ENCODE measurements around the gene RLIM.

DNA sequence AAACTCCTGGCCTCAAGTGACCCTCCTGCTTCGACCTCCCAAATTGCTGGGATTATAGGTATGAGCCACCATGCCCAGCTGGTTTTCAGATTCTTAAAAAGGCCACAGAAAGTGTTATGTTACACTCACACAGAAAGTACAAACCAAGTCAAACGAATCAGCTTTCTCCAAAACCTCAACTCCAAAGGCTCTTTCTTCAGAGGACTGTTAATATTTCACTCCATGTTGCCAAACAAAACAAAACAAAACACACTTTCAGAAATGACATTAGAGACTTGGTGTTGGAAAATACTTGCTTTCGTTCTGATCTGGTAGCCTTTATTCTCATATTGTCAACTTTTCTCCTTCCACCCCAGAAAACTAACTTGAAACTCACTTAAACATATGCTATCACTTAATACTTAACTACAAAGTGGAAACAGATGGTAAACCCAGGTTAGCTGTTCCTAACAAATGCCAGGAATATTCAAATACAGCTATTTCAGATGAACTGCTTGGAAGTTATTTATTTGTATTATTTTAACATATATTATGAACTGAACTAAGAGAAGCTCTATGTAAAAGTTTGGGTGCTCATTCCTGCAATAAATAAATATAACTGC, 34.7 kb downstream of the RLIM start:
- TF ChIP-seq, protein P1, sequence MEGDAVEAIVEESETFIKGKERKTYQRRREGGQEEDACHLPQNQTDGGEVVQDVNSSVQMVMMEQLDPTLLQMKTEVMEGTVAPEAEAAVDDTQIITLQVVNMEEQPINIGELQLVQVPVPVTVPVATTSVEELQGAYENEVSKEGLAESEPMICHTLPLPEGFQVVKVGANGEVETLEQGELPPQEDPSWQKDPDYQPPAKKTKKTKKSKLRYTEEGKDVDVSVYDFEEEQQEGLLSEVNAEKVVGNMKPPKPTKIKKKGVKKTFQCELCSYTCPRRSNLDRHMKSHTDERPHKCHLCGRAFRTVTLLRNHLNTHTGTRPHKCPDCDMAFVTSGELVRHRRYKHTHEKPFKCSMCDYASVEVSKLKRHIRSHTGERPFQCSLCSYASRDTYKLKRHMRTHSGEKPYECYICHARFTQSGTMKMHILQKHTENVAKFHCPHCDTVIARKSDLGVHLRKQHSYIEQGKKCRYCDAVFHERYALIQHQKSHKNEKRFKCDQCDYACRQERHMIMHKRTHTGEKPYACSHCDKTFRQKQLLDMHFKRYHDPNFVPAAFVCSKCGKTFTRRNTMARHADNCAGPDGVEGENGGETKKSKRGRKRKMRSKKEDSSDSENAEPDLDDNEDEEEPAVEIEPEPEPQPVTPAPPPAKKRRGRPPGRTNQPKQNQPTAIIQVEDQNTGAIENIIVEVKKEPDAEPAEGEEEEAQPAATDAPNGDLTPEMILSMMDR (IDR thresholded peaks at IDR 0.05): no peak
- no peak for TF ChIP-seq POLR2A (IDR thresholded peaks at IDR 0.05)

Data from body of pancreas (tissue), 4 donors.